Measurements from ENCODE around the gene PRDM7. TPM values are rescaled to one million over a fixed set of nuclear protein-coding genes. Genes with fewer than 3 reads are reported as not detected.
A peak's percentile ranks its signal among the peaks of the same experiment; 100 is the strongest.
"Not testable (repeated sequence)": the region's sequence is repeated elsewhere in the genome, so short reads cannot be mapped to it uniquely, and the experiment has no call there.

PRDM7 gene
- total RNA-seq, result not detected

DNA sequence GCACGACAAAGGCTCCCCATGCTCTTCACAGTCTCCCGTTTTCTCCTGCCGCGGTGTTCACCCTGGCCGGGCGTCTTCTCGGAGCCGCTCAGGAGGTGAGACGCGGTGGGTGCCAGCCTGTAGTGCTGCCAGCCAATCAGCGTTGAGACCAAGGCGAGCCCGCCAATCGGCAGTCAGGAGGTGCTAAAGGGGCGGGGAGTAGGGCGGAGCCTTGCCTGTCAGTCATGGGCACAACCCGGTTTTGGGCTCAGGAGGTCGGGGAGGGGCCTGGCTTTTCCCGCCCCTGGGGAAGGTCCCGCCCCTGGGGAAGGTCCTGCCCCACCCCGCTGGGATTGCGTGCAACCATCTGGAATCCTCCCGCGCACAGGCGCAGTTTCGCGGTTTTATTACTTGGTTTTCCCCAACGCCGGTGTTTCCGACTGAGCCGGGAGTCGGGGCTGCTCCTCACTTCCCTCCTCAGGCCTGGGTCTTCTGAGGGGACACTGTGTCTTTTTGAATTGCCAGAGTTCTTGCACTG, at the start of gene PRDM7:
TSS of gene PRDM7 (minus strand) at position 92 of the 517 bp plus-strand sequence. CDS start 1,421 bp downstream, outside the sequence.
- DNase-seq (ENCODE audit: low spot score), result peak; percentile 98

DNA sequence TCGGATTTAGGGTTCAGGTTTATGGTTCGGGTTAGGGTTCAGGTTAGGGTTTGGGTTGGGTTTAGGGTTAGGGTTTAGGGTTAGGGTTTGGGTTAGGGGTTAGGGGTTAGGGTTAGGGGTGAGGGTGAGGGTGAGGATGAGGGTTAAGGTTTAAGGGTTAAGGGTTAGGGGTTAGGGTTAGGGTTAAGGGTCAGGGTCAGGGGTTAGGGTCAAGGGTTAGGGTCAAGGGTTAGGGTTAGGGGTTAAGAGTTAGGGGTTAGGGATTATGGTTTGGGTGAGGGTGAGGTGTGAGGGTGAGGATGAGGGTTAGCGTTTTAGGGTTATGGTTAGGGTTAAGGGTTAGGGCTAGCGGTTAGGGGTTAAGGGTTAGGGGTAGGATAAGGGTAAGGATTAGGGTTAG, 44.7 kb upstream of the PRDM7 start:
- not testable (repeated sequence) for DNase-seq (ENCODE audit: low spot score)

DNA sequence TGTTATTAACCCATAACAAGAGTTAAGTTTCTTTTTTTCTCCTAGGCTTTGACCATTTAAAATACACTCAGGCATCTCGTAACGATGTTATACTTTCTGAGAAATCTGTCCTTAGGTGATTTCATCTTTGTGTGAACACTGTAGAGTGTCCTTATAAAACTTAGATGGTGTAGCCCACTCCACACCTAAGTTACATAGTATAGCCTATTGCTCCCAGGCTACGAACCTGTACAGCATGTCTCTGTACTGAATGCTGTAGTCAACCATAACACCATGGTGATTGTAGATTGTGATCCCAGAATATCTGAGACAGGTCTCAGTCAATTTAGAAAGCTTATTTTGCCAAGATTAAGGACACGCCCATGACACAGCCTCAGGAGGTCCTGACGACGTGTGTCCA, 30.5 kb upstream of the PRDM7 start:
- DNase-seq (ENCODE audit: low spot score), result not testable (repeated sequence)

DNA sequence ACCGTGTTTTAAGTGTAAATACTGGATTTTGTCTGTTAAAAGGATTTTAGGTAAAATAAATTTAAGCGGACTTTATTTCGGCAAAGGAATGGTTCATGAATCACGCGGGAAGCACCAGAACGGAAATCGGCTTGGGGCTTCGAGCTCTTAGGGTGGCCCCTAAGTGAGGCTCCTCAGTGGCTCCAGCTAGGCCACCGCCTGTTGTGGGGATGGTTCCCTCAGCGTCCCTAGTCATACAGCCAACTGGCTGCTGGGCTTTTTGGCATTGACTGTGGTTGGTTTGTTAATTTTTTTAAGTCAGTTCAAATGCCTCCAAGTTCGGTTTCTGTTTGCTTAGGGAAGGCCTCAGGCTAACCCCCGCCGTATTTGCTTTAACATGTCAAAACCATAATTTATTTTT, 29.9 kb upstream of the PRDM7 start:
- DNase-seq (ENCODE audit: low spot score), result not testable (repeated sequence)

DNA sequence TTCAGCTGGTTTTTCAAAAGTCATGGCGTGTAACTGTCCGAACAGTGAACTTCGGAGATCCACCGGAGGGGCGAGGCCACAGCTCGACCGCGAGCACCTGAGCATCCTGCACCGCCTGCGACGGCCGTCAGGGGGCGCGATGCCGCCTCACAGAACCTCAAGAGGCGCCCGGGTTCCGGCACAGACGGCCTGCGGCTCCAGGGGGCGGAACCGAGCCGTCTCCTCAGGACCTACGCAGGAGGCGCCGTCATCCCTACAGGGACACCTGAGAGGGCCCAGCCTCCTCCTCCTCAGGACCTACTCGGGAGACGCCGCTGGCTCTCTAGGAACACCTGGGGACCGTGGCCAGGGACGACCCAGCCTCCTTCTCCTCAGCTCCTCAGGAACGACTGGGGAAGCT, 29.1 kb upstream of the PRDM7 start:
- DNase-seq (ENCODE audit: low spot score), result not testable (repeated sequence)

DNA sequence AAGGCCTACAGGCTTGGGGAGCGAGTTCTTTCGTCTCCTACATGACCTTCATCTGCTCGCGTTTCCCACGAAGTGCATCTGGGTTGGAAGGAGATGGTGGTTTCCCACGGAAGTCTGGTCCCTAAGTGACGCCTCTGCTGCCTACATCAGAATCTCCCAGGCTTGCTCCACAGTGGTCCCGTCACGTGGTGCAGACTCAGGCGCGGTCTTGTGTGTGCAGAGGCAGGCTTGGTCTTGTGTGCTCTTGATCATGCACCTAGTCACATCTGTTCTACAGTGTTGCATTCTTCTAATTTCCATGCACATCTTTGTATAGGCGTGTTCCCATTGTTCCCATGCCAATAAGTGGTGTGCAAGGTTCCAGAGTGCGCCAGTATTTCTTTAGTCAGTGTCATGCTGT, 27.6 kb upstream of the PRDM7 start:
- not testable (repeated sequence) for DNase-seq (ENCODE audit: low spot score)

DNA sequence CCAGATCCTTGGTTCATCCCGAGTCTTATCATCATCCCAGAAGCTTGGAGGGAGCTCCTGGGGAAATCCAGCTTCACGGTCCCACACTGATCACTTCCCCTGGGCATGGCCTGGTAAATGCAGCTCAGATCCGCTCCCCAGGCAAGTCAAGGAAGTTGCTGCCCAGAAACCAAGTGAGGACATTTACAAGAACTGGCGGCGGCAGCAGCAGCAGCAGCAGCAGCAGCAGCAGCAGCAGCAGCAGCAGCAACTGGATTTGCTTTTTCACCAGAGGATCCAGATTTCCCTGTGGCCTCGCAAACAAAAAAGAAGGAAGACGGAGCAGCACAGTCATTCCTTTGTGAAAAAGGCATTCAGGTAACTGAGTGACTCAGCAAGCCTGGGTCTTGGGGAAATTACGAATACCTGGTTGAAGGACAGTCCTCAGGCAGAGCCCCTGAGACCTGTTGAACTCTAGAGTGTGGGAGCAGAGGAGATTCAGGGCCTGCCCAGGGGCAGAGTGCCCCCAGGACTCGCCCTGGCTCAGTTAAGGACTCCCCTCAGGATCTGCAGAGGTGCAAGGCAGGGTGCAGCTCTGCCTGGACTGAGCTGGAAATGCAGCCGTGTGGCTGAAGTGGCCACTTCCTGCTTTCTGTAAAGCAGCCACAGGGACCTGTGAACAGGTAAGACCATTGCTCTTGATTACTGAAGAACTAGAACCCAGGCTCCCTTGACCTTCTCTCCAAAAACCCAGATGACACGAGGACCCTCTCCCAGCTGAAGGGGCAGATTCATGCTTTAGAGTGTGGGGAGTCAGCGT, 25.2 kb upstream of the PRDM7 start:
- not testable (repeated sequence) for DNase-seq (ENCODE audit: low spot score)

DNA sequence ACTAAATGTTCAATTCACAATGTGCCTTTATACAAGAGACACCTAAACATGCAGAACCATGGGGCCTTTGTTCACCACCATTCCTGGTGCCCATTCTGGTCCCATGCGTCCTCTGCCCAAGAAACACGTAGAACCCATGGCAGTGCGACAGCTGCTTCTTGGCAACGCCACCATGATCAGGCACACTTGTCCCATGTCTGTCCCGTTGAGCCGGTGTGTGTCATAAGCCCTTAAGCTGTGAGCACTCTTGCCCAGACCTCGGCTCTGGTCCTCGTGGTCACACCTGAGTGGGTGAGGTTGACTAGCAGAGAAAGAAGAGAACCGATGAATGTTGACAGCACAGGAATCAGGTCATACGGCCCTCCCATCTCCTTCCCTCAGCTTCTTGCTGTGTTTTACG, 24.2 kb upstream of the PRDM7 start:
- not testable (repeated sequence) for DNase-seq (ENCODE audit: low spot score)

DNA sequence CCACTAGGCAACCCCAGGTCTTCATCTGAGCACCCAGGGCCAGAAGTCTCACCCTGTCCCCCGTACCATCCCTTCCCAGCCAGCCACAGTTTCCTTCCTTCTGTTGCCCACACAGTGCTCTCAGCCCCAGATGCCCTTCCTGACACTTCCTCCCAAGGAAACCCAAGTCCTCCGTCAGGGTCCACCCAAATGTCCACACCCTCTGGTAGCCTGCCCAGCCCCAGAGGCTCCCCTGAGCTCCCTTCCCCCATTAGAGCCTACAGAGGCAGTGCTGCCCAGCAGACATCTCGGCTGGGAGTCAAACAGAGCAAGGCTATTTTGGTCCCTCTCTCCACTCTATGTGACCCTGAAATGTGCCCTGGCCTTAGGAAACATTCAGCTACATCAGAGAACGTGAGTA, 23.7 kb upstream of the PRDM7 start:
- not testable (repeated sequence) for DNase-seq (ENCODE audit: low spot score)

DNA sequence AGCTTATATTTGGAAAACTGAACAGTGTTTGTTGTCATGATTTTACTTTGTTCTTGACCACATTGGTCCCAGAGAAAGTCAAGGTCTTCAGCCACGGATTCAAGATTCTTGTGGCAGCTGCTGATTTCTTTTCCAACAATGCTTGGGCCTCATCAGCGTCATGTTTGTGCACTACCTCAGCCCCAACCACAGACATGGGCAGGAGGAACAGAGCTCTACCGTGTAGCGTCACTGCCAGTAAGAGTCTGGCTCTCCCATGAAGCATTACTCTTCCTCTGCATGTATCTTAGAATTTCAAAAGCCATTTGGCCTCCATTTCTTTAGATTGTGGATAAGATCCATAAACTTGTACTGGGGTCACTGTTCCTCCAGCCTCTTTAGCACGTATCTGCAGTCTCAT, 23.1 kb upstream of the PRDM7 start:
- DNase-seq (ENCODE audit: low spot score), result not testable (repeated sequence)

DNA sequence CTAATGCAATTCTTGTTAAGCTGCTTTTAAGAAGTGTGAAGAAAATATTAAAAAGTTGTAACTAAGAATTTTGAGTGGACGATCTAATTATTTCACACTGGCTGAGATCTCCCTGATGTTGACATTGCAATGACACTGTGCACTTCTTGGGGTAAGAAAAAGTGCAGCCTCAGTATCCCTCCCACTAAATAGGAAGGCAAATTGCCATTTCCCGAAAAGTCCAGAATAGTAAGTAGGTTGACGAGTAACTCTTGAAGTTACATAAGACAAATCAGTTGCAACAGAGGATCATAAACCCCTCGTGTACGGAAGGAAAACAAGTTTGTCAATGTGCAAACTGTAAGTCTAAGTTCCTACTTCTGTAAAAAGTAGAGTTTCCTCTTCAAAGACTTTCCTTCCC, 21.8 kb upstream of the PRDM7 start:
- not testable (repeated sequence) for DNase-seq (ENCODE audit: low spot score)

DNA sequence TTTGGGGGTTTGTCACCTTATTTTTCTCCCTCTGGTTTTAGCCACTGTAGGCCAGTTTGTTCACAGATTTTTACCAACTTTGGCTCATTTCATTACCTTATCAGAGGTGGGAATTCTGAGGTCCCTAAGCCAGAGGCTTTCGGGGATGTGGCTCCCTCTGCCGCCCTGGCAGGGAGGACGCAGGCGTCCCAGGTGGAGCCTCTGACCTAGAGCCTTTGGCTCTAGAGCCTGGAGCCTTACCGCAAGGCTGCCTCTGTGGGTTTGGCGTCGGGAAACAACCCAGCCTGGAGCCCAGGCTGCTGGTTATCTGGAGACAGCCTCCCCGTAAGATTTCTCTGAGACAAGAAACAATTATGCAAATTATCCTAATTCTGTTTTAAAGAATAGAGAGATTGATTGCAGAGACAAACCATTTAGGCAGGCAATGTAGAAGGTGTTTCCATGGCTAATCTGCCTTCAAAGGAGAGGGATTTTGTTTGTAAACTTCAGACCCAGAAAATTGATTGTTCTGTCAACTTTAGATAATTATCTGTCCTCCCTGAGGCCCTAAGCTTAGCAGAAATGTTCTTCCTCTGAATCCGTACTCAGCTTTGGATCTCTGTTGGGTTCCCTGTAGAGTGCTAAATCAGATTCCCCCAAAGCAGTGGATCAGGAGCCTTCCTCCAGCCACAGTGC, 20.0 kb upstream of the PRDM7 start:
- not testable (repeated sequence) for DNase-seq (ENCODE audit: low spot score)

DNA sequence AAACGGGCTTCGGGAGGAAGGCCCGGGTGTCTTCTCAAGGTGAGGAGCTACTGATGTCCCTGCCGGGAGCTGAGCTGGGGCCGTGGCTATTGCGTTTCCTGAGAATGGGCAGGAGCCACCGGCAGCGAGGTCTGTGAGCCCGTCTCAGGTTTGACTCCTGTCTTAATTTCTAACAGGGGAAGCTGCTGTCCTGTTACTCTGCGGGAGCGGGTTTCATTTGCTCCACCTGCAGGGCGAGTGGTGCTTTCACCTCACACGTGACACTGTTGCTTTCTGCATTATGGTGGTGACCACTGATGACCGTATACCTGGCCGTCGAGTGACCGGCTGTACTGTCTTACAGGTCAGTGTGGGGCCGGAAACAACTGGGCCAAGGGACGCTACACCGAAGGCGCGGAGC, 17.7 kb upstream of the PRDM7 start:
- DNase-seq (ENCODE audit: low spot score), result not testable (repeated sequence)

DNA sequence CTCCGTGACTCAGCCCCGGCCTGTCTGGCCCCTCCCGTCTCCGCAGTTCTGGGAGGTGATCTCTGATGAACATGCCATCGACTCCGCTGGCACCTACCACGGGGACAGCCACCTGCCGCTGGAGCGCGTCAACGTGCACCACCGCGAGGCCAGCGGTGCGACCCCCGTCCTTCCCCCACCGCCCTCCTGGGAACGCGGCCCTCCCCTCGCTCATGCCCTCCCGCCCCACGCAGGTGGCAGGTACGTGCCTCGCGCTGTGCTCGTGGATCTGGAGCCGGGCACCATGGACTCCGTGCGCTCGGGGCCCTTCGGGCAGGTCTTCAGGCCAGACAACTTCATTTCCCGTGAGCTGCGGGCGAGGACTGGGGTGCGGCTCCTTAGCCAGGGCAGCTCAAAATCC, 17.2 kb upstream of the PRDM7 start:
- DNase-seq (ENCODE audit: low spot score), result not testable (repeated sequence)

DNA sequence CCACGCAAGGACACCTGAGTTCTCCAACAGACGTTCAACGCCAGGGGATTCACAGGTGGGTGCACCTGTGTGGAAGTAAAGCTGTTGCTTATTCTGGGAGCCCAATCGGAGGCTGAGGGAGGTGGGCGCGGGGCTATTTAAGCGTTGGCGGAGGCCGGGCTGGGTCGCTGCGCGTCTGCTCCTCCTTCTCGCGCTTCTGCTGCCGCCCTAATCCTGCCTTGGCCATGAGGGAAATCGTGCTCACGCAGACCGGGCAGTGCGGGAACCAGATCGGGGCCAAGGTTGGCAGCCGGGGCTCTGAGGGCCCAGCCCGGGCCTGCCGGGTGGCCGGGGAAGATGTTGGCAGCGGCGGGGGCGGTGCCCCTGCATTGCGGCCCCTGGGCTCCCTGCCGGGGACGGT, 16.7 kb upstream of the PRDM7 start:
- not testable (repeated sequence) for DNase-seq (ENCODE audit: low spot score)

DNA sequence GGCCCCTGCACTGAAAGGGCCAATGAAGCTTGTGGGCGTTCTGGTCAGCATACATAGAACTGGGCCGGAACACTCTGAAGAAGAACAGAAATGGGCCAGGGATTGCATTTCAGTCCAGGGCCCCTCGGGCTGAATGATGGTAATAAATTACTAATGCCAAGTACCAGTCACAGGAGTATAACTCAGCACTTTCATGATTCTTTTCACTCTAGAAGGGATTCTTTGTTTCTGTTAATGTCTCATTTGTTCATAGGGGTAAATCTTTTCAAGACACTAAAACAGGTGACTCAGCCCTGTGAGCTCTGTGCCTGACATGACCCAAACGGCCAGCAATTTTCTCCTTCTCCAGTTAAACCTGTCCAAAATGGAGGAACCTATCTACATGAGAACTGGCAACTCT, 15.7 kb upstream of the PRDM7 start:
- DNase-seq (ENCODE audit: low spot score), result not testable (repeated sequence)

DNA sequence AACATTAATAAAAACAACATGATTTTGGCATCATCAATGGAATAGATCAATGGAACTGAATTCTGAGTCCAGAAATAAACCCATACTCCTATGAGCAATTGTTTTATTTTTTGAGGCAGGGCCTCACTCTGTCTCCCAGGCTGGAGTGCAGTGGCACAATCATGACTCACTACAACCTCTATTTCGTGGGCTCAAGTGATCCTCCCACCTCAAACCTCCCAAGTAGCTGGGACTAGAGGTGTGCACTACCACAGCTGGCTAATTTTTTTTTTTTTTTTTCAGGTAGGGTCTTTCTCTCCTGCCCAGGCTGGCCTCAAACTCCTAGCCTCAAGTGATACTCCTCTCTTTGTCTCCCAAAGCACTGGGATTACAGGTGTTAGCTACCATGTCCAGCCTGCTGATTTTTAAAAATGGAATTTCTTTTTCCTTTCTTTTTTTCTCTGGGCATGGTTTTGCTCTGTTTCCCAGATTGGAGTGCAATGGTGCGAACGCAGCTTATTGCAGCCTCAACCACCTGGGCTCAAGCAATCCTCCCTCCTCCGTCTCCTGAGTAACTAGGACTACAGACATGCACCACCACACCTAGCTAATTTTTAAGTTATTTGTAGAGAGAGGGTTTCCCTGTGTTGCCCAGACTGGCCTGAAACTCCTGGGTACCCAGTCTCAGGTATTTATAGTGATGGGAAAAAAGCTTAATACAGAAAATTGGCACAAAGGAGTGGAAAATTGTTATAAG, 7.3 kb upstream of the PRDM7 start:
- DNase-seq (ENCODE audit: low spot score), result no peak

DNA sequence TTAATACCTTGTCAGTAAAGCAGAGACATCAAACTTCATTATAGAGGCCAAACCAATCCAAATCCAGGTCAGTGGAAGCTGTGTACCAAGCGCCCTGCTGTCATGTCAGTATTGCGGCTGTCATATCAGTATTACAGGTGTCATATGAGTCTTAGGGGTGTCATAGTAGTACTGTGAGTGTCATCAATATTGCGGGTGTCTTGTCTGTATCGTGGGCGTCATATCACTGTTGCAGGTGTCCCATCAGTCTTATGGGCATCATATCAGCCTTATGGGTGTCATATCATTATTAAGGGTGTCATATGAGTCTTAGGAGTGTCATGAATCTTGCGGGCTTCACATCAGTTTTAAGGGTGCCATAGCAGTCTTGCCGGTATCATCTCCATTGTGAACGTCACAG, 6.0 kb upstream of the PRDM7 start:
- no peak for DNase-seq (ENCODE audit: low spot score)

DNA sequence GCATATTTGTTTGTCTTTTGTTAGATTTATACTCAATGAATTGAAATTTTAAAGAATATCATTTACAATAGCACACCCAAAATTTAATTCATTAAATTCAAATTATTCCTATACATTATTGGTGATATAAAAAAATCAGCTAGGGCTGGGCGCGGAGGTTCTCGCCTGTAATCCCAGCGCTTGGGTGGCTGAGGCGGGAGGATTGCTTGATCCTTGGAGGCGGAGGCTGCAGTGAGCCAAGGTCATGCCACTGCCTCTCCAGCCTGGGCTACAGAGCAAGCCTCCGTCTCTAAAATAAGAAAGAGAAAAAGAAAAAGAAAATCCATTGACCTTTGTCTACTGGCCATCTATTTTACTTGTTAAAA, 4.5 kb upstream of the PRDM7 start:
- DNase-seq (ENCODE audit: low spot score), result no peak

DNA sequence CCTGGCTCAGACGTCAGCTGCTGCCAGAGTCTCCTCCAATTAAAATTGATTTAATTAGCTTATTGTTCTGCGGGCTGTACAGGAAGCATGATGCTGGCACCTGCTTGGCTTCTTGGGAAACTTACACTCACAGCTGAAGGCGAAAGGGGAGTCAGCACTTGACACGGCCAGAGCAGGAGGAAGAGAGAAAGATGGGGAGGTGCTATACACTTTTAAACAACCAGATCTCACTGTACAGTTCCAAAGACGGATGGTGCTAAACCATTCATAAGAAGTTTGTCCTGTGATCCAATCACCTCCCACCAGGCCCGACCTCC, 1.4 kb upstream of the PRDM7 start:
- no peak for DNase-seq (ENCODE audit: low spot score)

DNA sequence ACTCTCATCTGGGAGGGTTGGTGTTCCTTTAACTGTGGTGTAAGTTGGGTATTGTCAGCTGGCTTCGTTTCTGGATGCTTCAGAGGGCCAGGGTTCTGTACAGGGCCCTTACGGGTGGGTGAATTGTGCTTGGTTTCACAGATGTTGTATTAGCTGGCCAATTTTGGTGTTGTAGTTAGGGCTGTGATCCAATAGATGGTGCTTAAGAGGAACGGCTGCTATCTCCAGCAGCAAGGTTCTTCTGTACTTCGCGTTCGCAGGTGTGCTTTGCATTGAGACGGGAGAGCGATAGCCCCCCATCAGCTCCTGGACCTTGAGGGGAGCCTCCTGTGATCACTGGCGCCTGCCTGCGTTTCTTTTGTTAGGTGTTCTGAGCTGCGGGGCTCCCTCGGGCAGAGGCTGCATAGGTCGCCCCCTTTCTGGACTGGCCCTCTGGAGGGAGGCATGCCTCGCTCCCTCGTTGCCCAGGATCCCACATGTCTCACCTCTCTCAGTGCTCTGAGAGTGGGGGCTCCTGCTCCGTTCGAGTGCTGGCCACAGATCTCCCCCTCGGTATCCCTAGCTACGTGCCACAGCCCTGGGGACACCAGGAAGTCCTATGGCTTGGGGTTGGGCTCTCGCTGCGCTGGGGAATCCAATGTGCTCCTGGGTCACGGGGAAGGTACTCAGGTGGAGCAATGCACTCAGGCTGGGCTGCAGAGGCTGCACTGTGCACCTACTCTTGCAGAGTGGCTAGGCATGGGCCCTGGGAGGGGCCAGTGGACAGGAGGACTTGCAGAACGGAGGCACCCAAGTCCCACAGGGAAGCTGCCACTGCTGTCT, 837 bp upstream of the PRDM7 start:
- no peak for DNase-seq (ENCODE audit: low spot score)
